Spinal cord (tissue), 10 donors: ENCODE measurements around the gene USP46. TPM values are rescaled to one million over a fixed set of nuclear protein-coding genes. Genes with fewer than 3 reads are reported as not detected.
A peak's percentile ranks its signal among the peaks of the same experiment; 100 is the strongest.

ENCODE experiments used
- DNase-seq, 6 donors: peaks; one replicate each; pipeline versions ENCODE4 v3.0.0 to v3.0.0-alpha.2; 2013 to 2015; ENCODE audit warnings: low spot score in 6 of 6, low read depth in 4 of 6
- H3K27ac ChIP-seq: one replicate; pipeline ENCODE4 v1.5.1; 2013; ENCODE audit warnings: low read depth, low read length, control low read depth
- H3K27me3 ChIP-seq: one replicate; pipeline ENCODE4 v1.6.1; 2013; ENCODE audit warnings: low read length; ENCODE audit not compliant: control insufficient read depth, insufficient read depth
- H3K36me3 ChIP-seq: one replicate; pipeline ENCODE4 v1.6.1; 2013; ENCODE audit warnings: low read length; ENCODE audit not compliant: control insufficient read depth, insufficient read depth
- H3K4me1 ChIP-seq: one replicate; pipeline ENCODE4 v1.6.1; 2013; ENCODE audit warnings: low read length; ENCODE audit not compliant: control insufficient read depth, insufficient read depth
- H3K4me3 ChIP-seq: one replicate; pipeline ENCODE4 v1.5.1; 2013; ENCODE audit warnings: low read depth, low read length, control low read depth
- H3K9me3 ChIP-seq: one replicate; pipeline ENCODE4 v1.6.1; 2013; ENCODE audit warnings: low read length; ENCODE audit not compliant: control insufficient read depth, insufficient read depth
- WGBS: methylation state at CpG from one replicate; pipeline ENCODE4 v1.1.5; 2013; ENCODE audit warnings: missing lambda C conversion rate; ENCODE audit not compliant: insufficient coverage; 5-methylcytosine and 5-hydroxymethylcytosine counted together
- polyA plus RNA-seq, 2 donors: library from polyadenylated mRNA; unstranded; fragments of 120-200 nt; gene quantifications; one replicate each; pipeline ENCODE4 v1.2.1, GENCODE V29; 2013; ENCODE audit not compliant: insufficient read length in 2 of 2
- total RNA-seq, 2 donors: library from RNA; depleted of rRNA in 1 of 2; stranded (reverse); fragments of 120-200 nt in 1 of 2; fragments of >200 nt in 1 of 2; gene quantifications; one replicate each; pipeline versions ENCODE4 v1.2.3 to v1.2.4, GENCODE V29; 2013 to 2014
- donor health status: healthy.

USP46 gene
- total and polyA plus RNA-seq, 4 donors, result 30.2 to 53.2 (median 44.7) TPM

- DNase-seq, result no peak
These were observed 25.8 kb upstream of the USP46 start for GRCh38 chr4:52684896-52685295.

DNA sequence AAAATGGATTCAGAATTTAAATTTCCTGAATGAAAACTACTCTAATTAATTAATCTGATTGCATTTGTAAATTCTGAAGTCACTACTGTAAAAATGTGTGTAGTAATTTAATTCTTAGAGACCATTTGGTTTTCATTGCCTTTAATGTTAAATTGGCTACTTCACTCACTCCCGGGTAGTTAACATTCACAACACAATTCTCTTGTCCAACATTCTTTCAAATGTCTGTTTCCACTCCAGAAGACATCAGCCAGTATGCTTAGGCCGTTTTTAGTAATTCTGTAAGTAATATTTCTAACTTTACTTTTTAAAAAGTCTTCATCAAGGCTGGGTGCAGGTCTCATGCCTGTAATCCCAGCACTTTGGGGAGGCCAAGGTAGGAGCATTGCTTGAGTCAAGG is 21.3 kb upstream of the USP46 start:
- H3K27ac ChIP-seq, result no peak overlapping the region
- peaks cover 4% of the 10 kb centered on the region for H3K4me1 ChIP-seq
- H3K4me3 ChIP-seq, result no peak overlapping the region
- DNase-seq, result peak in 2 of 6 donors; percentile 14 to 51
- H3K27me3 ChIP-seq, result no peaks in the 10 kb centered on the region
- no peaks in the 10 kb centered on the region for H3K9me3 ChIP-seq
- no peaks in the 10 kb centered on the region for H3K36me3 ChIP-seq
- 60% methylated on average over 1 of the region's 2 CpGs for WGBS

More at GRCh38 chr4:52684896-52685295, 25.8 kb upstream of the USP46 start:
- no peak overlapping the region for H3K4me3 ChIP-seq
- no peak overlapping the region for H3K27ac ChIP-seq
- WGBS, result no CpG with 5 or more reads among the region's 1 CpG
- H3K27me3 ChIP-seq, result no peaks in the 10 kb centered on the region
- no peaks in the 10 kb centered on the region for H3K36me3 ChIP-seq
- H3K4me1 ChIP-seq, result no peaks in the 10 kb centered on the region
- H3K9me3 ChIP-seq, result no peaks in the 10 kb centered on the region

GRCh38 chr4:52676536-52676935 is 17.4 kb upstream of the USP46 start:
- H3K4me1 ChIP-seq, result peaks cover 4% of the 10 kb centered on the region
- DNase-seq, result peak in 1 of 6 donors; percentile 33
- H3K27ac ChIP-seq, result no peak overlapping the region
- 100% methylated on average over 1 of the region's 1 CpG for WGBS
- H3K4me3 ChIP-seq, result no peak overlapping the region
- H3K36me3 ChIP-seq, result no peaks in the 10 kb centered on the region
- H3K27me3 ChIP-seq, result no peaks in the 10 kb centered on the region
- H3K9me3 ChIP-seq, result no peaks in the 10 kb centered on the region

DNA sequence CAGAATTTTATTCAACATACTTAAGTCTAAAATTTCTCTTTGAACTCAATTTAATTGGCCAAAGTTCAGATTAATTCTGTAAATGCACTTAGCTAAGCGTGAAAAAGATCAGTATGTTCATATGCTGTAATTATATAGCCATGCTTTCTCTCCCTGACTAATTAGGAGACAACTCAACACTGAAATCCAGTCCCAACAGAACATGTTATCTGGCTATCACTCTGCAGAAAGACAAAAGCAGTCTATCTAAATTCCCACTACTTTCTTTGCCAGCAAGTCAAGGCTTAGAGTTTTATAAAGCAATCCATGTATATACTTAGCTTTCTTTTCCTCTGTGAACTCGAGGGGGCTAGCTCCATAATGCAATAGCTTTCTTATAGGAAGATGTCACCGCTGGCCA is 16.0 kb upstream of the USP46 start:
- Histone ChIP-seq H3K9me3 (no peaks in the 10 kb centered on the region), H3K4me3 (no peak overlapping the region), H3K27me3 (no peaks in the 10 kb centered on the region), H3K36me3 (no peaks in the 10 kb centered on the region), H3K27ac (no peak overlapping the region), H3K4me1 (peaks cover 4% of the 10 kb centered on the region)
- peak in 2 of 6 donors; percentile 17 to 77 for DNase-seq
- WGBS, result no CpG with 5 or more reads among the region's 3 CpGs

DNA sequence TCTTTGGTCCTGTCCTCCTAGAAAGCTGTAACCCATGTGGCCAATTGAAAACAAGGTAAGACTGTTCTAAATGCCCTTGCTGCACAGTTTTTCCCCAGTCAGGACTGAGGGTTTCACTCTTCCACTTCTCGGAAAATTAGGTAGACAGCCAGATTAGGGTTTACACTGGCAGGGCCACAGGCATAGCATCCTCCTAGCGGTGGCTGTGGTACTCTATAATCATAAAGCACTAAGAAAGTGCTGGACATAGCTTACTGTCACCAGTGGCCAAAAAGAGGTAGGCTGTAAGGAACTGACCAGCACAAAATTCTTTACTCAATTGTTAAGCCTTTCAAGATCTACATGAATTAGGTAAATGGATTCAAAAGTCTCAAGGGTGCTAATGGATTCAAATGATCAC is 11.6 kb upstream of the USP46 start:
- no peak overlapping the region for H3K4me3 ChIP-seq
- H3K27ac ChIP-seq, result no peak overlapping the region
- no peaks in the 10 kb centered on the region for H3K27me3 ChIP-seq
- no peak for DNase-seq
- no peaks in the 10 kb centered on the region for H3K4me1 ChIP-seq
- no peaks in the 10 kb centered on the region for H3K36me3 ChIP-seq
- 67% methylated on average over 1 of the region's 2 CpGs for WGBS
- H3K9me3 ChIP-seq, result no peaks in the 10 kb centered on the region

- H3K4me1 ChIP-seq, result no peaks in the 10 kb centered on the region
- H3K36me3 ChIP-seq, result no peaks in the 10 kb centered on the region
- H3K27ac ChIP-seq, result no peak overlapping the region
- no CpG with 5 or more reads among the region's 2 CpGs for WGBS
- DNase-seq, result no peak
- no peaks in the 10 kb centered on the region for H3K27me3 ChIP-seq
- no peaks in the 10 kb centered on the region for H3K9me3 ChIP-seq
- no peak overlapping the region for H3K4me3 ChIP-seq
These were observed 11.0 kb upstream of the USP46 start for GRCh38 chr4:52670121-52670520.

- Histone ChIP-seq H3K4me1 (peaks cover under 1% of the 10 kb centered on the region), H3K27me3 (no peaks in the 10 kb centered on the region), H3K27ac (no peak overlapping the region), H3K4me3 (no peak overlapping the region), H3K9me3 (no peaks in the 10 kb centered on the region), H3K36me3 (peaks cover 3% of the 10 kb centered on the region)
- DNase-seq, result no peak
- no CpG with 5 or more reads among the region's 2 CpGs for WGBS
These were observed 6.5 kb upstream of the USP46 start for GRCh38 chr4:52665592-52665991.

- Histone ChIP-seq H3K4me3 (no peak overlapping the region), H3K9me3 (no peaks in the 10 kb centered on the region), H3K27me3 (no peaks in the 10 kb centered on the region), H3K4me1 (peaks cover 7% of the 10 kb centered on the region), H3K36me3 (peaks cover 3% of the 10 kb centered on the region), H3K27ac (no peak overlapping the region)
- DNase-seq, result no peak
These were observed 5.4 kb upstream of the USP46 start for GRCh38 chr4:52664479-52664878.

DNA sequence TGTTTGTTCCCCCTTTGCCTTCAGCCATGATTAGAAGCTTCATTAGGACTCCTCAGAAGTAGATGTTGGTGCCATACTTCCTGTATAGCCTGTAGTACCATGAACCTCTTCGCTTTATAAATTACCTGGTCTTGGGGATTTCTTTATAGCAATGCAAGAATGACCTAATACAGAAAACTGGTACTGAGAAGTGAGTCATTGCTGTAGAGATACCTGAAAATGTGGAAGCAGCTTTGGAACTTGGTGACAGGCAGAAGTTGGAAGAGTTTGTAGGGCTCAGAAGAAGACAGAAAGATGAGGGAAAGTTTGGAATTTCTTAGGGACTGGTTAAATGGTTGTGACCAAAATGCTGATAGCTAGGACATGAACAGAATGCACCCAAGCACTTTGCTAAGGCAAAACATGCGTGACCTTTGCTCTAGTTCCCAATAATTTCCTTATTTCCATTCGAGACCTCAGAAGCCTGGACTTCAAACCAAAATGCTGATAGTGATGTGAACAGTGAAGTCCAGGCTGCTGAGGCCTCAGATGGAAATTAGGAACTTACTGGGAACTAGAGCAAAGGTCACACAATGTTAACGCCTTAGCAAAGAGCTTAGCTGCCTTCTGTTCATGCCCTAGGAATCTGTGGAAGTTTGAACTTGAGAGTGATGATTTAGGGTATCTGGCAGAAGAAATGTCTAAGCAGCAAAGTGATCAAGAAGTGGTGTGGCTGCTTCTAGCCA is 3.0 kb upstream of the USP46 start:
- no peak overlapping the region for H3K4me3 ChIP-seq
- H3K4me1 ChIP-seq, result peaks cover 19% of the 10 kb centered on the region
- peaks cover 3% of the 10 kb centered on the region for H3K36me3 ChIP-seq
- DNase-seq, result no peak
- no peak overlapping the region for H3K27ac ChIP-seq
- H3K27me3 ChIP-seq, result no peaks in the 10 kb centered on the region
- WGBS, result 25% methylated on average over 1 of the region's 4 CpGs
- no peaks in the 10 kb centered on the region for H3K9me3 ChIP-seq

GRCh38 chr4:52660643-52661042 is 1.5 kb upstream of the USP46 start:
- H3K9me3 ChIP-seq, result no peaks in the 10 kb centered on the region
- 93% methylated on average over 4 of the region's 6 CpGs for WGBS
- DNase-seq, result no peak
- H3K4me3 ChIP-seq, result no peak overlapping the region
- H3K4me1 ChIP-seq, result peaks cover 19% of the 10 kb centered on the region
- H3K27me3 ChIP-seq, result no peaks in the 10 kb centered on the region
- H3K36me3 ChIP-seq, result peaks cover 3% of the 10 kb centered on the region
- no peak overlapping the region for H3K27ac ChIP-seq
